GM12875 (cell line): ENCODE data around the gene NRCAM.
"Not testable (repeated sequence)": the region's sequence is repeated elsewhere in the genome, so short reads cannot be mapped to it uniquely, and the experiment has no call there.

ENCODE experiments used
- H3K4me3 ChIP-seq: one replicate; pipeline ENCODE4 v1.5.1; 2011; ENCODE audit warnings: low read depth, low read length, control low read depth
- CTCF ChIP-seq: IDR thresholded peaks from 2 replicates; pipeline ENCODE4 v1.5.1; 2011; ENCODE audit warnings: low read depth, mild to moderate bottlenecking, control low read depth, inconsistent platforms, low read length, moderate library complexity, borderline replicate concordance; ENCODE audit not compliant: insufficient read depth

NRCAM gene

DNA sequence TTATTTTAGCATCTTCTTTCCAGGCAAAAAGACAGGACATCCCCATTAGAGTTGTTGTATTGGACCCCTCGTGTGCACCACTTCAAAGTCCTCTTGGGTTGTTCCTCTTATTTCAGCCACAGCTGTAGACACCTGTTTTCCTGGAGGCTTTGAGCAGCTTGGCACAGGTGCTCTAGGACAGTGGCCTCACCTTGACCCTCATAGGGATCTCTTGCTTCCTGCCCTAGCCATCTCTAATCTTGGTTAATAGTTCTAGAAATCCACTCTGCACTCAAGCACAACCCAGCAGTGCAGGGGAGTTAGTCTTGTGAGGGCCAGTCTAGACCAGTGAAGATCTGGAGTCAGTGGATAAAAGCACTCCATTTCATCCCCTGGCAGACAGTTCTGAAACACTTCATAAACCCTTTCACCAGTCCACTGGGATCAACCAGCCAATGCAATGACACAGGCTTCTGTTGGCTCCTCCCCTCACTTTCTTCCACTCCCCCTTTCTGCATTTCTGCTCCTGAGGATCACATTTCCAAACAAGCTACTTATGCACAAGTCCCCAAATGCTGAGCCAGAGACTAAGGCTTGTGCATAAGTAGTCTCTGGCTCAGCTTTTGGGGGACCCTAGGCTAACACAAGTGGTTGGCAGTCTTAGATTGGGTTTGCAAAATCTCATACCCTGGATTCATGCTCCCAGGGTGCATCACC is 194.5 kb downstream of the NRCAM start:
- TF ChIP-seq CTCF = no peak
- H3K4me3 ChIP-seq = no peak overlapping the region

DNA sequence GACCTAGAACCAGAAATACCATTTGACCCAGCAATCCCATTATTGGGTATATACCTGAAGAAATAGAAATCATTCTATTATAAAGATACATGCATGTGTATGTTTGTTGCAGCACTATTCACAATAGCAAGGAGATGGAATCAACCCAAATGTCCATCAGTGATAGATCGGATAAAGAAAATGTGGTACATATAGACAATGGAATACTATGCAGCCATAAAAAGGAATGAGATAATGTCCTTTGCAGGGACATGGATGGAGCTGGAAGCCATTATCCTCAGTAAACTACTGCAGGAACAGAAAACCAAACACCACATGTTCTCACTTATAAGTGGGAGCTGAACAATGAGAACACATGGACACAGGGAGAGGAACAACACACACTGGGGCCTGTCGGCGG is 196.8 kb downstream of the NRCAM start:
- H3K4me3 ChIP-seq = not testable (repeated sequence)

GRCh38 chr7:108257954-108258353 is 198.3 kb downstream of the NRCAM start:
- H3K4me3 ChIP-seq = no peak overlapping the region
- no peak for TF ChIP-seq CTCF

DNA sequence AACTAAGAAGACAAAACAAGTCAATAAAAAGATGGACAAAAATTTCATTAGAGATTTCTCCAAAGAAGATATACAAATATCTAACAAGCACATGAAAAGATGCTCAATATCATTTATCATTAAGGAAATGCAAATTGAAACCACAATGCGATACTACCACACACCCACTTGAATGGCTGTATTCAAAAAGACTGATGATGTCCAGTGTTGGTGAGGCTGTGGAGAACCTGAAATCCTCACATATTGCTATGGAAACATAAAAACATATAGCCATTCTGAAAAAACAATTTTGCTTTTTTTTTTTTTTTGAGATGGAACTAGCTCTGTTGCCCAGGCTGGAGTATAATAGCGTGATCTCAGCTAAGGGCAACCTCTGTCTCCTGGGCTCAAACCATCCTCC is 202.0 kb downstream of the NRCAM start:
- H3K4me3 ChIP-seq = no peak overlapping the region

GRCh38 chr7:108253275-108254044 is 202.8 kb downstream of the NRCAM start:
- no peak overlapping the region for H3K4me3 ChIP-seq
- no peak for TF ChIP-seq CTCF

More for the DNA sequence above, 202.0 kb downstream of the NRCAM start:
- TF ChIP-seq CTCF = no peak

- no peak overlapping the region for H3K4me3 ChIP-seq
- TF ChIP-seq CTCF = no peak
Measured at GRCh38 chr7:108252177-108252576, 204.1 kb downstream of the NRCAM start.

- TF ChIP-seq CTCF = no peak
- no peak overlapping the region for H3K4me3 ChIP-seq
Measured at GRCh38 chr7:108251700-108252099, 204.5 kb downstream of the NRCAM start.
